HEK293T (cell line): Measurements from ENCODE around the gene POLR1B.

Experiments used
- ARNT ChIP-seq: fragments of 450-650 bp; IDR thresholded peaks from 2 replicates; pipeline ENCODE4 v1.6.1; 2017; ENCODE audit warnings: mild to moderate bottlenecking
- BHLHE40 ChIP-seq: fragments of 450-650 bp; IDR thresholded peaks from 2 replicates; pipeline ENCODE4 v1.6.1; 2016; ENCODE audit warnings: mild to moderate bottlenecking, moderate library complexity, borderline replicate concordance
- CTBP1 ChIP-seq: fragments of 450-650 bp; IDR thresholded peaks from 2 replicates; pipeline ENCODE4 v1.6.1; 2016; ENCODE audit warnings: borderline replicate concordance
- ELF4 ChIP-seq: fragments of 450-650 bp; IDR thresholded peaks from 2 replicates; pipeline ENCODE4 v1.6.1; 2017; ENCODE audit warnings: antibody characterized with exemption
- FOXM1 ChIP-seq: fragments of 450-650 bp; IDR thresholded peaks from 2 replicates; pipeline ENCODE4 v1.6.1; 2017; ENCODE audit warnings: mild to moderate bottlenecking, borderline replicate concordance
- LEF1 ChIP-seq: fragments of 450-650 bp; IDR thresholded peaks from 2 replicates; pipeline ENCODE4 v1.6.1; 2017; ENCODE audit warnings: mild to moderate bottlenecking, borderline replicate concordance
- NFRKB ChIP-seq: fragments of 450-650 bp; IDR thresholded peaks from 2 replicates; pipeline ENCODE4 v1.6.1; 2016; ENCODE audit warnings: mild to moderate bottlenecking, moderate library complexity
- SP1 ChIP-seq: fragments of 450-650 bp; IDR thresholded peaks from 2 replicates; pipeline ENCODE4 v1.6.1; 2017
- SUZ12 ChIP-seq: fragments of 450-650 bp; IDR thresholded peaks from 2 replicates; pipeline ENCODE4 v1.6.1; 2016; ENCODE audit warnings: mild to moderate bottlenecking
- TF ChIP-seq, protein P1 (sequence below): fragments of 450-650 bp; IDR thresholded peaks from 2 replicates; pipeline ENCODE4 v1.6.1; 2016

- TF ChIP-seq, protein P1, sequence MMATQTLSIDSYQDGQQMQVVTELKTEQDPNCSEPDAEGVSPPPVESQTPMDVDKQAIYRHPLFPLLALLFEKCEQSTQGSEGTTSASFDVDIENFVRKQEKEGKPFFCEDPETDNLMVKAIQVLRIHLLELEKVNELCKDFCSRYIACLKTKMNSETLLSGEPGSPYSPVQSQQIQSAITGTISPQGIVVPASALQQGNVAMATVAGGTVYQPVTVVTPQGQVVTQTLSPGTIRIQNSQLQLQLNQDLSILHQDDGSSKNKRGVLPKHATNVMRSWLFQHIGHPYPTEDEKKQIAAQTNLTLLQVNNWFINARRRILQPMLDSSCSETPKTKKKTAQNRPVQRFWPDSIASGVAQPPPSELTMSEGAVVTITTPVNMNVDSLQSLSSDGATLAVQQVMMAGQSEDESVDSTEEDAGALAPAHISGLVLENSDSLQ, result no peak
- TF ChIP-seq ARNT (no peak), LEF1 (no peak), BHLHE40 (no peak), NFRKB (no peak), SP1 (no peak), ELF4 (no peak), FOXM1 (no peak), SUZ12 (no peak), CTBP1 (no peak)
These were observed 25.5 kb upstream of the POLR1B start for GRCh38 chr2:112516801-112517200.
